H9 (cell line): ENCODE measurements around the gene TMEM192. TPM values are rescaled to one million over a fixed set of nuclear protein-coding genes. Genes with fewer than 3 reads are reported as not detected.

Source experiments
- DNase-seq: peaks from one replicate; pipeline ENCODE4 v3.0.0-alpha.2; 2017
- H2AFZ ChIP-seq: one replicate; pipeline ENCODE4 v1.6.1; 2013; ENCODE audit warnings: mild to moderate bottlenecking, low read length, control low read depth, moderate library complexity
- H2AK5ac ChIP-seq: 2 replicates; pipeline ENCODE4 v1.6.1; 2013; ENCODE audit warnings: low read length, control low read depth, mixed read lengths; ENCODE audit not compliant: insufficient read length
- H2BK120ac ChIP-seq: one replicate; pipeline ENCODE4 v1.6.1; 2013; ENCODE audit warnings: low read depth, mild to moderate bottlenecking, low read length, control low read depth, inconsistent platforms; ENCODE audit not compliant: poor library complexity, severe bottlenecking
- H2BK12ac ChIP-seq: 2 replicates; pipeline ENCODE4 v1.6.1; 2013; ENCODE audit warnings: low read length, control low read depth, mixed read lengths, low read depth; ENCODE audit not compliant: insufficient read length
- H2BK15ac ChIP-seq: 2 replicates; pipeline ENCODE4 v1.6.1; 2013; ENCODE audit warnings: low read depth, low read length, control low read depth
- H2BK20ac ChIP-seq: one replicate; pipeline ENCODE4 v1.6.1; 2013; ENCODE audit warnings: low read depth, mild to moderate bottlenecking, low read length, control low read depth, inconsistent platforms; ENCODE audit not compliant: poor library complexity, severe bottlenecking
- H2BK5ac ChIP-seq: 2 replicates; pipeline ENCODE4 v1.6.1; 2013; ENCODE audit warnings: low read length, control low read depth, mixed read lengths; ENCODE audit not compliant: insufficient read length
- H3K14ac ChIP-seq: 2 replicates; pipeline ENCODE4 v1.6.1; 2013; ENCODE audit warnings: low read length, control low read depth; ENCODE audit not compliant: insufficient read depth
- H3K18ac ChIP-seq: 2 replicates; pipeline ENCODE4 v1.6.1; 2013; ENCODE audit warnings: low read depth, mild to moderate bottlenecking, mixed read lengths, low read length, control low read depth; ENCODE audit not compliant: insufficient read length
- H3K23ac ChIP-seq: 2 replicates; pipeline ENCODE4 v1.6.1; 2013; ENCODE audit warnings: low read length, control low read depth, mixed read lengths, low read depth; ENCODE audit not compliant: insufficient read length
- H3K23me2 ChIP-seq: 2 replicates; pipeline ENCODE4 v1.6.1; 2013; ENCODE audit warnings: low read depth, mild to moderate bottlenecking, mixed read lengths, low read length, control low read depth; ENCODE audit not compliant: insufficient read length, poor library complexity, severe bottlenecking
- H3K27ac ChIP-seq: 2 replicates; pipeline ENCODE4 v1.5.1; 2013; ENCODE audit warnings: low read length, control low read depth, mixed read lengths, low read depth; ENCODE audit not compliant: insufficient read length
- H3K27me3 ChIP-seq: 2 replicates; pipeline ENCODE4 v1.6.1; 2013; ENCODE audit warnings: low read length, control low read depth, inconsistent platforms; ENCODE audit not compliant: insufficient read depth
- H3K4ac ChIP-seq: 2 replicates; pipeline ENCODE4 v1.6.1; 2013; ENCODE audit warnings: low read depth, mild to moderate bottlenecking, control low read depth, inconsistent platforms, low read length, moderate library complexity
- H3K4me1 ChIP-seq: 2 replicates; pipeline ENCODE4 v1.6.1; 2013; ENCODE audit warnings: low read length, control low read depth, inconsistent platforms; ENCODE audit not compliant: insufficient read depth
- H3K4me2 ChIP-seq: 2 replicates; pipeline ENCODE4 v1.6.1; 2013; ENCODE audit warnings: low read length, control low read depth, mixed read lengths; ENCODE audit not compliant: insufficient read length, insufficient read depth
- H3K56ac ChIP-seq: 2 replicates; pipeline ENCODE4 v1.6.1; 2013; ENCODE audit warnings: low read depth, mild to moderate bottlenecking, mixed read lengths, low read length, control low read depth; ENCODE audit not compliant: insufficient read length
- H3K79me1 ChIP-seq: 2 replicates; pipeline ENCODE4 v1.6.1; 2013; ENCODE audit warnings: low read depth, mild to moderate bottlenecking, moderate library complexity, low read length, control low read depth, inconsistent platforms; ENCODE audit not compliant: insufficient read depth, poor library complexity, severe bottlenecking
- H3K79me2 ChIP-seq: 2 replicates; pipeline ENCODE4 v1.6.1; 2013; ENCODE audit warnings: low read length, control low read depth, inconsistent platforms; ENCODE audit not compliant: insufficient read depth
- H3K9ac ChIP-seq: 2 replicates; pipeline ENCODE4 v1.6.1; 2013; ENCODE audit warnings: low read length, control low read depth, mixed read lengths; ENCODE audit not compliant: insufficient read length; ENCODE audit errors: extremely low read depth
- H3K9me3 ChIP-seq: one replicate; pipeline ENCODE4 v1.6.1; 2013; ENCODE audit warnings: low read depth, low read length, inconsistent platforms; ENCODE audit not compliant: control insufficient read depth
- H3T11ph ChIP-seq: one replicate; pipeline ENCODE4 v1.6.1; 2013; ENCODE audit warnings: mild to moderate bottlenecking, low read length, control low read depth, inconsistent platforms
- H4K20me1 ChIP-seq: one replicate; pipeline ENCODE4 v1.6.1; 2013; ENCODE audit not compliant: control insufficient read depth, insufficient read length, insufficient read depth
- H4K5ac ChIP-seq: 2 replicates; pipeline ENCODE4 v1.6.1; 2013; ENCODE audit warnings: low read depth, mild to moderate bottlenecking, mixed read lengths, low read length, control low read depth; ENCODE audit not compliant: insufficient read length
- H4K8ac ChIP-seq: replicated peaks from 2 replicates; pipeline ENCODE4 v1.6.1; 2013; ENCODE audit warnings: low read length, control low read depth, mixed read lengths, low read depth; ENCODE audit not compliant: insufficient read length
- H4K91ac ChIP-seq: 2 replicates; pipeline ENCODE4 v1.6.1; 2013; ENCODE audit warnings: low read depth, mild to moderate bottlenecking, moderate library complexity, mixed read lengths, low read length, control low read depth; ENCODE audit not compliant: insufficient read length
- H3K27ac Mint-ChIP-seq, 3 experiments: 2 replicates in 2 of 3; 3 replicates in 1 of 3; pipeline ENCODE4 v1.8.0; 2020 to 2021; ENCODE audit warnings: mixed read lengths in 3 of 3, mild to moderate bottlenecking in 1 of 3, moderate library complexity in 1 of 3
- H3K27me3 Mint-ChIP-seq: 2 replicates; pipeline ENCODE4 v1.8.0; 2021; ENCODE audit warnings: low read depth, mild to moderate bottlenecking, moderate library complexity, mixed read lengths
- H3K36me3 Mint-ChIP-seq, 3 experiments: 2 replicates in 2 of 3; 3 replicates in 1 of 3; pipeline ENCODE4 v1.8.0; 2020 to 2021; ENCODE audit warnings: low read depth in 3 of 3, mixed read lengths in 3 of 3; ENCODE audit not compliant: insufficient read depth in 1 of 3
- H3K4me1 Mint-ChIP-seq, 2 experiments: 2 replicates each; pipeline ENCODE4 v1.8.0; 2020; ENCODE audit warnings: mixed read lengths in 2 of 2
- H3K4me3 Mint-ChIP-seq, 2 experiments: 2 replicates in 1 of 2; 3 replicates in 1 of 2; pipeline ENCODE4 v1.8.0; 2020 to 2021; ENCODE audit warnings: mild to moderate bottlenecking in 2 of 2, mixed read lengths in 2 of 2, moderate library complexity in 1 of 2
- H3K9me3 Mint-ChIP-seq, 2 experiments: 2 replicates in 1 of 2; 3 replicates in 1 of 2; pipeline ENCODE4 v1.8.0; 2020; ENCODE audit warnings: mild to moderate bottlenecking in 2 of 2, mixed read lengths in 2 of 2, moderate library complexity in 1 of 2
- CTCF ChIP-seq: fragments of 200-600 bp; sonication (generic); conservative IDR thresholded peaks from 3 replicates; pipeline ENCODE4 v1.8.0; 2021; ENCODE audit warnings: antibody characterized with exemption, mild to moderate bottlenecking
- WGBS: extraction: QIAGEN DNeasy Blood & Tissue Kit; methylation state at CpG from one replicate; pipeline ENCODE4 v1.1.7; 2013; ENCODE audit warnings: missing lambda C conversion rate, low lambda C conversion rate, mixed read lengths; ENCODE audit not compliant: insufficient read length; ENCODE audit errors: extremely low coverage; 5-methylcytosine and 5-hydroxymethylcytosine counted together
- total RNA-seq: library from RNA; stranded (reverse); gene quantifications from 2 replicates; pipeline ENCODE4 v1.2.1, GENCODE V29; 2021

TMEM192 gene
- total RNA-seq, 1 experiment from 2014 or later, result 8.3 TPM

- H2AFZ ChIP-seq, result no peak overlapping the region
- no CpG with 5 or more reads among the region's 1 CpG for WGBS
- no peak overlapping the region for H3K14ac ChIP-seq
- H3K27me3 ChIP-seq, result no peaks in the 10 kb centered on the region
- H3K18ac ChIP-seq, result no peak overlapping the region
- H3K56ac ChIP-seq, result no peak overlapping the region
- H2BK5ac ChIP-seq, result no peak overlapping the region
- no peak overlapping the region for H3T11ph ChIP-seq
- no peak overlapping the region for H2BK20ac ChIP-seq
- H3K27ac Mint-ChIP-seq, result peak overlapping the region in 1 of 3 experiments; percentile 68; a peak in 2 of 7 replicates
- no peaks in the 10 kb centered on the region for H3K27me3 Mint-ChIP-seq
- no peak overlapping the region for H3K4me2 ChIP-seq
- no peaks in the 10 kb centered on the region for H3K79me1 ChIP-seq
- H3K9me3 ChIP-seq, result no peaks in the 10 kb centered on the region
- no peak overlapping the region for H3K4ac ChIP-seq
- H4K5ac ChIP-seq, result no peak overlapping the region
- no peak for TF ChIP-seq CTCF
- H3K4me1 Mint-ChIP-seq, result no peaks in the 10 kb centered on the region
- no peak overlapping the region for H2BK15ac ChIP-seq
- H3K23me2 ChIP-seq, result no peaks in the 10 kb centered on the region
- no peak overlapping the region for H3K9ac ChIP-seq
- no peak overlapping the region for H3K27ac ChIP-seq
- H3K79me2 ChIP-seq, result no peaks in the 10 kb centered on the region
- no peak overlapping the region for H4K91ac ChIP-seq
- no peaks in the 10 kb centered on the region for H3K4me1 ChIP-seq
- H3K4me3 Mint-ChIP-seq, result no peak overlapping the region
- H3K36me3 Mint-ChIP-seq, result peaks cover 3 to 24% (median 19%) of the 10 kb centered on the region in 3 experiments; a peak in 6 of 7 replicates
- no peak overlapping the region for H2BK120ac ChIP-seq
- no peaks in the 10 kb centered on the region for H4K20me1 ChIP-seq
- DNase-seq, result no peak
- H3K9me3 Mint-ChIP-seq, result no peaks in the 10 kb centered on the region
- H2AK5ac ChIP-seq, result no peak overlapping the region
- no peak overlapping the region for H4K8ac ChIP-seq
- no peak overlapping the region for H3K23ac ChIP-seq
- no peak overlapping the region for H2BK12ac ChIP-seq
Observed at GRCh38 chr4:165095291-165095690, 17.4 kb downstream of the TMEM192 start.
